HepG2 (cell line): ENCODE results near the gene RHBDD1. TPM values are rescaled to one million over a fixed set of nuclear protein-coding genes. Genes with fewer than 3 reads are reported as not detected.

Experiments
- ATAC-seq: fragments of 200-7000 bp; cut with Tn5 transposase; 3 replicates; pipeline ENCODE4 v1.9.1; 2020; ENCODE audit warnings: mild to moderate bottlenecking, moderate library complexity
- BruUV-seq: library from RNA; stranded (reverse); fragments of 400-500 nt; replicated peaks from 2 replicates; lab custom pipeline; 2021; lab: Mats Ljungman, UMichigan
- CTCF ChIA-PET: fragments of 300-600 bp; formaldehyde crosslinking; extraction: SDS; loops from one replicate; lab custom pipeline; 2021; ENCODE audit warnings: low total read pairs, inconsistent platforms, low intra/inter-chr PET ratio; lab: Yijun Ruan, JAX
- POLR2A ChIA-PET: fragments of 350-600 bp; sonication (Branson Sonifier 250); formaldehyde crosslinking; loops from one replicate; lab custom pipeline; 2020; ENCODE audit warnings: antibody characterized with exemption, inconsistent platforms; lab: Yijun Ruan, JAX
- DNase-seq: peaks from one replicate; pipeline ENCODE4 v3.0.0-alpha.2; 2015; ENCODE audit warnings: low spot score
- FAIRE-seq: peaks from 3 replicates; lab custom pipeline; 2011; peaks lifted over from hg19 to GRCh38; lab: Jason Lieb, UNC
- H2AFZ ChIP-seq: one replicate; pipeline ENCODE4 v1.6.1; 2011; ENCODE audit warnings: low read length, inconsistent platforms
- H3K27ac ChIP-seq: fragments of 300-600 bp; 3 replicates; pipeline ENCODE4 v1.8.0; 2011; ENCODE audit warnings: mixed run types, mild to moderate bottlenecking, mixed read lengths, low read length, inconsistent platforms; ENCODE audit not compliant: insufficient read depth; ENCODE audit errors: extremely low read length
- H3K27me3 ChIP-seq, 2 experiments: fragments of 200-600 bp in 1 of 2; 2 replicates in 1 of 2; 3 replicates in 1 of 2; pipeline versions ENCODE4 v1.6.0 to v1.8.0; 2011; ENCODE audit warnings: low read length in 2 of 2, mild to moderate bottlenecking in 2 of 2, moderate library complexity in 2 of 2, inconsistent platforms in 1 of 2; ENCODE audit not compliant: insufficient read depth in 2 of 2, control insufficient read depth in 1 of 2
- H3K36me3 ChIP-seq, 2 experiments: fragments of 200-600 bp in 1 of 2; replicated peaks in 1 of 2; 2 replicates in 1 of 2; 3 replicates in 1 of 2; pipeline versions ENCODE4 v1.5.1 to v1.8.0; 2011; ENCODE audit warnings: low read length in 2 of 2, inconsistent platforms in 1 of 2; ENCODE audit not compliant: insufficient read depth in 2 of 2, control insufficient read depth in 1 of 2
- H3K4me1 ChIP-seq: 2 replicates; pipeline ENCODE4 v1.5.1; 2012; ENCODE audit warnings: low read length, inconsistent platforms; ENCODE audit not compliant: insufficient read depth
- H3K4me2 ChIP-seq: 2 replicates; pipeline ENCODE4 v1.6.0; 2011; ENCODE audit warnings: low read depth, low read length, inconsistent platforms
- H3K4me3 ChIP-seq, 3 experiments: fragments of 200-600 bp in 1 of 3; sonication (generic), shearing (Covaris generic) in 1 of 3; replicated peaks in 1 of 3; 2 replicates each; pipeline ENCODE4 v1.5.1; 2011 to 2016; ENCODE audit warnings: low read length in 3 of 3, inconsistent platforms in 2 of 3, low read depth in 2 of 3, mild to moderate bottlenecking in 2 of 3, control low read depth in 1 of 3, mixed read lengths in 1 of 3; ENCODE audit not compliant: insufficient read depth in 1 of 3
- H3K79me2 ChIP-seq: one replicate; pipeline ENCODE4 v1.6.1; 2011; ENCODE audit warnings: low read length, inconsistent platforms; ENCODE audit not compliant: insufficient read depth
- H3K9ac ChIP-seq: 2 replicates; pipeline ENCODE4 v1.6.0; 2011; ENCODE audit warnings: mild to moderate bottlenecking, low read depth, low read length, inconsistent platforms; ENCODE audit not compliant: insufficient read depth
- H3K9me3 ChIP-seq: 2 replicates; pipeline ENCODE4 v1.5.1; 2012; ENCODE audit warnings: mild to moderate bottlenecking, low read length
- H4K20me1 ChIP-seq: 2 replicates; pipeline ENCODE4 v1.6.0; 2011; ENCODE audit warnings: inconsistent platforms, mild to moderate bottlenecking, low read length, moderate library complexity; ENCODE audit not compliant: insufficient read depth
- KDM2A ChIP-seq: sonication (generic); formaldehyde crosslinking; IDR thresholded peaks from 2 replicates; pipeline ENCODE4 v1.4.0; 2020; ENCODE audit warnings: low read depth, missing genetic modification reagents, borderline replicate concordance
- LCORL ChIP-seq, 2 experiments: fragments of 450-650 bp in 1 of 2; sonication (generic) in 1 of 2; formaldehyde crosslinking in 1 of 2; IDR thresholded peaks; 2 replicates each; pipeline versions ENCODE4 v1.5.0 to v1.6.1; 2017 to 2020; ENCODE audit warnings: antibody characterized with exemption in 1 of 2, missing genetic modification reagents in 1 of 2
- NR2C2 ChIP-seq: sonication (generic); formaldehyde crosslinking; IDR thresholded peaks from 2 replicates; pipeline ENCODE4 v1.4.0; 2020; ENCODE audit warnings: missing genetic modification reagents, mild to moderate bottlenecking, moderate library complexity, borderline replicate concordance
- PAXIP1 ChIP-seq: sonication (generic); formaldehyde crosslinking; conservative IDR thresholded peaks from 2 replicates; pipeline ENCODE4 v1.4.0; 2020; ENCODE audit warnings: mild to moderate bottlenecking, missing genetic modification reagents, moderate library complexity
- POLR2AphosphoS2 ChIP-seq: IDR thresholded peaks from 2 replicates; pipeline ENCODE4 v1.6.1; 2011; ENCODE audit warnings: low read depth, low read length, improper control_type of control experiment
- SOX6 ChIP-seq, 2 experiments: fragments of 450-650 bp in 1 of 2; sonication (generic) in 1 of 2; formaldehyde crosslinking in 1 of 2; IDR thresholded peaks; 2 replicates each; pipeline versions ENCODE4 v1.4.0 to v1.6.1; 2017 to 2020; ENCODE audit warnings: antibody characterized with exemption in 1 of 2, mild to moderate bottlenecking in 1 of 2, missing genetic modification reagents in 1 of 2
- TEAD2 ChIP-seq: sonication (generic); formaldehyde crosslinking; IDR thresholded peaks from 2 replicates; pipeline ENCODE4 v1.9.0; 2021; ENCODE audit warnings: missing genetic modification reagents
- TEF ChIP-seq: sonication (generic); formaldehyde crosslinking; IDR thresholded peaks from 2 replicates; pipeline ENCODE4 v1.5.0; 2020; ENCODE audit warnings: missing genetic modification reagents
- ZFP62 ChIP-seq: sonication (generic); formaldehyde crosslinking; IDR thresholded peaks from 2 replicates; pipeline ENCODE4 v1.4.0; 2020; ENCODE audit warnings: missing genetic modification reagents
- ZNF136 ChIP-seq: sonication (generic); formaldehyde crosslinking; IDR thresholded peaks from 2 replicates; pipeline ENCODE4 v1.8.1; 2022; ENCODE audit warnings: low read depth, mild to moderate bottlenecking, moderate library complexity, missing genetic modification reagents
- ZNF558 ChIP-seq: sonication (generic); formaldehyde crosslinking; IDR thresholded peaks from 2 replicates; pipeline ENCODE4 v1.9.0; 2022; ENCODE audit warnings: mild to moderate bottlenecking, missing genetic modification reagents, borderline replicate concordance
- ZNF616 ChIP-seq: sonication (generic); formaldehyde crosslinking; IDR thresholded peaks from 2 replicates; pipeline ENCODE4 v1.5.0; 2020; ENCODE audit warnings: low read depth, mild to moderate bottlenecking, missing genetic modification reagents
- ZNF850 ChIP-seq: sonication (generic); formaldehyde crosslinking; conservative IDR thresholded peaks from 2 replicates; pipeline ENCODE4 v1.9.0; 2021; ENCODE audit warnings: mild to moderate bottlenecking, missing genetic modification reagents
- WGBS: methylation state at CpG from one replicate; pipeline ENCODE4 v1.1.6; 2017; ENCODE audit warnings: low lambda C conversion rate; 5-methylcytosine and 5-hydroxymethylcytosine counted together
- in situ Hi-C: cut with HindIII; loops from 2 replicates; pipeline ENCODE4 v1.10.0; 2017; ENCODE audit warnings: low pct_unique_long_range_greater_than_20kb; ENCODE audit not compliant: extremely low pct_ligation_motif_present
- intact Hi-C: fragments of 100-400 bp; cut with micrococcal nuclease; formaldehyde crosslinking; loops from one replicate; pipeline ENCODE4 v1.10.0; 2022; ENCODE audit not compliant: unreplicated experiment
- polyA plus RNA-seq, 8 experiments: library from polyadenylated mRNA; depleted of rRNA in 3 of 8; stranded (reverse) in 7 of 8; unstranded in 1 of 8; fragments of >200 nt; fragmentation: Illumina TruSeq in 4 of 8; extraction: Trizol in 4 of 8; gene quantifications; 2 replicates each; pipeline versions ENCODE4 v1.2.1 to v1.2.3, GENCODE V29; 2011 to 2016; ENCODE audit warnings: low read depth in 4 of 8, missing spikeins in 1 of 8, mixed read lengths in 1 of 8; ENCODE audit not compliant: insufficient read depth in 1 of 8
- total RNA-seq, 5 experiments: library from RNA; depleted of rRNA; stranded (reverse); fragments of >200 nt; fragmentation: Illumina TruSeq; extraction: Trizol; gene quantifications; 2 replicates each; pipeline ENCODE4 v1.2.3, GENCODE V29; 2016; ENCODE audit warnings: low read depth in 1 of 5
- TF ChIP-seq, protein P1 (sequence below): sonication (generic); formaldehyde crosslinking; IDR thresholded peaks from 2 replicates; pipeline ENCODE4 v1.5.0; 2020; ENCODE audit warnings: missing genetic modification reagents
- TF ChIP-seq, protein P2 (sequence below): sonication (generic); formaldehyde crosslinking; IDR thresholded peaks from 2 replicates; pipeline ENCODE4 v1.5.0; 2020; ENCODE audit warnings: missing genetic modification reagents
- TF ChIP-seq, protein P3 (sequence below): sonication (generic); formaldehyde crosslinking; IDR thresholded peaks from 2 replicates; pipeline ENCODE4 v1.4.0; 2020; ENCODE audit warnings: missing genetic modification reagents

Gene RHBDD1
- total and polyA plus RNA-seq, 2 of the 13 experiments (the other 11 are each of a cell fraction or from before 2014, with no cell fraction given): 8.2 to 9.5 TPM

DNA sequence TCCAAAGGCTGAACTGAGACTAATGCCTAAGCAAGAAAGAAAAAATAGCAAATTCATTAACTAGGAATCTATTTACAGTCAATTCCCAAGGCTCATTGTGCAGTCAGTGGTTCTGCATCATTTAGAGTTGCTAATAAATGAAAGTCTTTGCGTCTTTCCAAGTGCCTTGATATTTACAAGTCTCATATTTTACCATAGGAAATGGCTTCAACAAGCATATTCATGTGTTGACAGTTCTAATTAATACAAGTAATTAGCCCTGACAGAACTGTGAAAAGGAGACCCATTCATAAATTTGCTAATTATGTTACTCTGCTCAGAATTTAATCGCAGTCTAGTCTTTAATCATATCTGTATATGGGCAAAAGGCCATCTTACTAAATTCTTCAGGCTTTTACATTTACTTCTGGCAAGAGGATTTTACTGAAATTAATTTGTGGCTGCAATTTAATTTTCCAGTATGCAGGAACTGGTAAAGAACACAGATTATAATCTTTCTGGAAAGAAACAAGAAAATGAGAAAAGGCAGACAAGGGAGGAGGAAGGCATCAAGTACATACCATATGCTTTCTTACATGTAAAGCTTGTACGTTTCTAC, 126.4 kb downstream of the RHBDD1 start:
- no peaks in the 10 kb centered on the region for H3K4me1 ChIP-seq
- H4K20me1 ChIP-seq: no peaks in the 10 kb centered on the region
- in situ Hi-C loops: no loop called here
- ChIA-PET POLR2A (no interaction called here), CTCF (no interaction called here)
- no peak overlapping the region for H3K27ac ChIP-seq
- ATAC-seq (no peak), FAIRE-seq (no peak), DNase-seq (no peak)
- H3K4me3 ChIP-seq: no peak overlapping the region
- no peak overlapping the region for H2AFZ ChIP-seq
- intact Hi-C loops: no loop called here
- no peaks in the 10 kb centered on the region for H3K9me3 ChIP-seq
- 75% methylated on average over 3 of the region's 3 CpGs for WGBS
- no peaks in the 10 kb centered on the region for H3K36me3 ChIP-seq
- H3K4me2 ChIP-seq: no peak overlapping the region
- no peak overlapping the region for H3K9ac ChIP-seq
- BruUV-seq: no TSS peak
- no peaks in the 10 kb centered on the region for H3K27me3 ChIP-seq
- no peaks in the 10 kb centered on the region for H3K79me2 ChIP-seq
- TF ChIP-seq ZNF850 (no peak), ZFP62 (CRISPR knock-in tag) (no peak), ZNF558 (no peak), TEF (CRISPR knock-in tag) (no peak), ZNF136 (no peak), LCORL (IDR thresholded peaks at IDR 0.05) (no peak), LCORL (CRISPR knock-in tag; IDR thresholded peaks at IDR 0.05) (no peak), ZNF616 (CRISPR knock-in tag) (no peak), TEAD2 (CRISPR knock-in tag) (no peak), SOX6 (IDR thresholded peaks at IDR 0.05) (no peak), SOX6 (CRISPR knock-in tag; IDR thresholded peaks at IDR 0.05) (no peak), KDM2A (CRISPR knock-in tag) (no peak), POLR2AphosphoS2 (no peak), PAXIP1 (CRISPR knock-in tag) (no peak), NR2C2 (CRISPR knock-in tag) (no peak)
- TF ChIP-seq, protein P1, sequence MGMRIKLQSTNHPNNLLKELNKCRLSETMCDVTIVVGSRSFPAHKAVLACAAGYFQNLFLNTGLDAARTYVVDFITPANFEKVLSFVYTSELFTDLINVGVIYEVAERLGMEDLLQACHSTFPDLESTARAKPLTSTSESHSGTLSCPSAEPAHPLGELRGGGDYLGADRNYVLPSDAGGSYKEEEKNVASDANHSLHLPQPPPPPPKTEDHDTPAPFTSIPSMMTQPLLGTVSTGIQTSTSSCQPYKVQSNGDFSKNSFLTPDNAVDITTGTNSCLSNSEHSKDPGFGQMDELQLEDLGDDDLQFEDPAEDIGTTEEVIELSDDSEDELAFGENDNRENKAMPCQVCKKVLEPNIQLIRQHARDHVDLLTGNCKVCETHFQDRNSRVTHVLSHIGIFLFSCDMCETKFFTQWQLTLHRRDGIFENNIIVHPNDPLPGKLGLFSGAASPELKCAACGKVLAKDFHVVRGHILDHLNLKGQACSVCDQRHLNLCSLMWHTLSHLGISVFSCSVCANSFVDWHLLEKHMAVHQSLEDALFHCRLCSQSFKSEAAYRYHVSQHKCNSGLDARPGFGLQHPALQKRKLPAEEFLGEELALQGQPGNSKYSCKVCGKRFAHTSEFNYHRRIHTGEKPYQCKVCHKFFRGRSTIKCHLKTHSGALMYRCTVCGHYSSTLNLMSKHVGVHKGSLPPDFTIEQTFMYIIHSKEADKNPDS: no peak
- TF ChIP-seq, protein P2, sequence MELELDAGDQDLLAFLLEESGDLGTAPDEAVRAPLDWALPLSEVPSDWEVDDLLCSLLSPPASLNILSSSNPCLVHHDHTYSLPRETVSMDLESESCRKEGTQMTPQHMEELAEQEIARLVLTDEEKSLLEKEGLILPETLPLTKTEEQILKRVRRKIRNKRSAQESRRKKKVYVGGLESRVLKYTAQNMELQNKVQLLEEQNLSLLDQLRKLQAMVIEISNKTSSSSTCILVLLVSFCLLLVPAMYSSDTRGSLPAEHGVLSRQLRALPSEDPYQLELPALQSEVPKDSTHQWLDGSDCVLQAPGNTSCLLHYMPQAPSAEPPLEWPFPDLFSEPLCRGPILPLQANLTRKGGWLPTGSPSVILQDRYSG (CRISPR knock-in tag): no peak
- TF ChIP-seq, protein P3, sequence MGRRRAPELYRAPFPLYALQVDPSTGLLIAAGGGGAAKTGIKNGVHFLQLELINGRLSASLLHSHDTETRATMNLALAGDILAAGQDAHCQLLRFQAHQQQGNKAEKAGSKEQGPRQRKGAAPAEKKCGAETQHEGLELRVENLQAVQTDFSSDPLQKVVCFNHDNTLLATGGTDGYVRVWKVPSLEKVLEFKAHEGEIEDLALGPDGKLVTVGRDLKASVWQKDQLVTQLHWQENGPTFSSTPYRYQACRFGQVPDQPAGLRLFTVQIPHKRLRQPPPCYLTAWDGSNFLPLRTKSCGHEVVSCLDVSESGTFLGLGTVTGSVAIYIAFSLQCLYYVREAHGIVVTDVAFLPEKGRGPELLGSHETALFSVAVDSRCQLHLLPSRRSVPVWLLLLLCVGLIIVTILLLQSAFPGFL (CRISPR knock-in tag): no peak
